ENCODE measurements around the gene ADAM19. TPM values are rescaled to one million over a fixed set of nuclear protein-coding genes. Genes with fewer than 3 reads are reported as not detected.
A peak's percentile ranks its signal among the peaks of the same experiment; 100 is the strongest.

ADAM19 gene, protein sequence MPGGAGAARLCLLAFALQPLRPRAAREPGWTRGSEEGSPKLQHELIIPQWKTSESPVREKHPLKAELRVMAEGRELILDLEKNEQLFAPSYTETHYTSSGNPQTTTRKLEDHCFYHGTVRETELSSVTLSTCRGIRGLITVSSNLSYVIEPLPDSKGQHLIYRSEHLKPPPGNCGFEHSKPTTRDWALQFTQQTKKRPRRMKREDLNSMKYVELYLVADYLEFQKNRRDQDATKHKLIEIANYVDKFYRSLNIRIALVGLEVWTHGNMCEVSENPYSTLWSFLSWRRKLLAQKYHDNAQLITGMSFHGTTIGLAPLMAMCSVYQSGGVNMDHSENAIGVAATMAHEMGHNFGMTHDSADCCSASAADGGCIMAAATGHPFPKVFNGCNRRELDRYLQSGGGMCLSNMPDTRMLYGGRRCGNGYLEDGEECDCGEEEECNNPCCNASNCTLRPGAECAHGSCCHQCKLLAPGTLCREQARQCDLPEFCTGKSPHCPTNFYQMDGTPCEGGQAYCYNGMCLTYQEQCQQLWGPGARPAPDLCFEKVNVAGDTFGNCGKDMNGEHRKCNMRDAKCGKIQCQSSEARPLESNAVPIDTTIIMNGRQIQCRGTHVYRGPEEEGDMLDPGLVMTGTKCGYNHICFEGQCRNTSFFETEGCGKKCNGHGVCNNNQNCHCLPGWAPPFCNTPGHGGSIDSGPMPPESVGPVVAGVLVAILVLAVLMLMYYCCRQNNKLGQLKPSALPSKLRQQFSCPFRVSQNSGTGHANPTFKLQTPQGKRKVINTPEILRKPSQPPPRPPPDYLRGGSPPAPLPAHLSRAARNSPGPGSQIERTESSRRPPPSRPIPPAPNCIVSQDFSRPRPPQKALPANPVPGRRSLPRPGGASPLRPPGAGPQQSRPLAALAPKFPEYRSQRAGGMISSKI
- total RNA-seq (ENCODE audit: unreplicated experiment) = 41.2 TPM
- long read RNA-seq, partial matches to known transcripts = 0 of 4 reads
- long read RNA-seq, other reads (novel, unspliced or antisense) = 3 of 4 reads

DNA sequence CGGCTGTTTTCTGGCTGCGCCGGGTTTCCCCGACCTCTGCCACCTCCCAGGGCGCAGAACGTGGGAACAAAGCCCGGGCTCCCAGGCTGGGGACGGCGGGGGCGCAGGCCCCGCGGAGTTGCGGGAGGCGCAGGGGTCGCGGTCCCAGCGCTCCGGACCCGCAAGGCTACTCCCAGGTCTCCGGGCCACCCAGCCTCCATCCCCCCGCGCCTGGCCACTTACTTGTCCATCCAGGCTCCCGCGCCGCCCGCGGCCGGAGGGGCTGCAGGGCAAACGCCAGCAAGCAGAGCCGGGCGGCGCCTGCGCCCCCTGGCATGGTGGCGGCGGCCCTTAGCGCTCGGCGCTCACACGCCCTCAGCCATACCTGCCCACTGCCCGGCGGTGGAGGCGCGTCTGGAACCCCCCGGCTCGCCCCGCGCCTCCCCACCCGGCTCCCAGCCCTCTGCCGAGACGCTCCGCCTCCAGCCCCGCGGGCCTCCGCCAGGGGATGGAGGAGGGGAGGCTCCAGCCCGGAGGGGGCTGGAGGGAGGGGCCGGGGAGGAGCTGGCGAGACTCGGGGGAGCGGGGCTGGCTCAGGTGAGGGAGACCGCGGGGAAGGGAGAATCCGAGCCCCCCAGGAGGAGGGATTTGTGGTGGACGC, at the start of gene ADAM19:
Gene ADAM19 (minus strand): TSS at position 395 of the 640 bp plus-strand sequence. CDS start 79 bp downstream, at position 316.
- TF ChIP-seq, protein P1, sequence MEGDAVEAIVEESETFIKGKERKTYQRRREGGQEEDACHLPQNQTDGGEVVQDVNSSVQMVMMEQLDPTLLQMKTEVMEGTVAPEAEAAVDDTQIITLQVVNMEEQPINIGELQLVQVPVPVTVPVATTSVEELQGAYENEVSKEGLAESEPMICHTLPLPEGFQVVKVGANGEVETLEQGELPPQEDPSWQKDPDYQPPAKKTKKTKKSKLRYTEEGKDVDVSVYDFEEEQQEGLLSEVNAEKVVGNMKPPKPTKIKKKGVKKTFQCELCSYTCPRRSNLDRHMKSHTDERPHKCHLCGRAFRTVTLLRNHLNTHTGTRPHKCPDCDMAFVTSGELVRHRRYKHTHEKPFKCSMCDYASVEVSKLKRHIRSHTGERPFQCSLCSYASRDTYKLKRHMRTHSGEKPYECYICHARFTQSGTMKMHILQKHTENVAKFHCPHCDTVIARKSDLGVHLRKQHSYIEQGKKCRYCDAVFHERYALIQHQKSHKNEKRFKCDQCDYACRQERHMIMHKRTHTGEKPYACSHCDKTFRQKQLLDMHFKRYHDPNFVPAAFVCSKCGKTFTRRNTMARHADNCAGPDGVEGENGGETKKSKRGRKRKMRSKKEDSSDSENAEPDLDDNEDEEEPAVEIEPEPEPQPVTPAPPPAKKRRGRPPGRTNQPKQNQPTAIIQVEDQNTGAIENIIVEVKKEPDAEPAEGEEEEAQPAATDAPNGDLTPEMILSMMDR (IDR thresholded peaks at IDR 0.05; ENCODE audit: partially characterized antibody, unreplicated experiment) = peak; percentile 33
- Mint-ChIP-seq H3K27ac (ENCODE audit: unreplicated experiment) (peak within 1 kb of the TSS; percentile 95), H3K36me3 (ENCODE audit: unreplicated experiment) (peaks cover 6% of the 10 kb centered on the region), H3K9me3 (ENCODE audit: unreplicated experiment) (peaks cover 9% of the 10 kb centered on the region), H3K4me3 (ENCODE audit: unreplicated experiment) (peak within 1 kb of the TSS; percentile 100), H3K27me3 (ENCODE audit: unreplicated experiment) (peaks cover 10% of the 10 kb centered on the region), H3K4me1 (ENCODE audit: low read depth, unreplicated experiment) (peaks cover 13% of the 10 kb centered on the region)
- peak; percentile 82 for DNase-seq

DNA sequence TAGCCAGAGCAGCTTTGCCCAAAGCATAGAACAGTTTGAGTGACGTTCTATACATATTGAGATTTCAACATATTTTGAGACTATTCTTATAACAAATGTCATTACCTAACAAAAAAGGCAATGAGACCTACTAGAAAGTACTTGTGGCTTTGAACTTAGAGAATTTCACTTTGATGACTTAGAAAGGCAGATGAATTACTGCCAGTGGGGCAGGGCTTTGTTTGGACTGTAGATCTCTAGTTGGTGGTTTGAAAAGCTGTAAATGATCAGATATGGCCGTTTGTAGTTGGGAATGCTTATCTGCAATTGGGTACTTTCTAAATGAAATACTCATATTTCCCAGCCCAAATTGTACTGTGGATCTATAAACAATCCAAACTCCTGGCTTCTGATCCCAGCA, 48.6 kb upstream of the ADAM19 start:
- no peak overlapping the region for H3K27ac Mint-ChIP-seq (ENCODE audit: unreplicated experiment)
- H3K27me3 Mint-ChIP-seq (ENCODE audit: unreplicated experiment) = peaks cover 2% of the 10 kb centered on the region
- TF ChIP-seq, protein P1 (IDR thresholded peaks at IDR 0.05; ENCODE audit: partially characterized antibody, unreplicated experiment) = no peak
- no peaks in the 10 kb centered on the region for H3K36me3 Mint-ChIP-seq (ENCODE audit: unreplicated experiment)
- H3K9me3 Mint-ChIP-seq (ENCODE audit: unreplicated experiment) = peaks cover 4% of the 10 kb centered on the region
- DNase-seq = no peak
- no peak overlapping the region for H3K4me3 Mint-ChIP-seq (ENCODE audit: unreplicated experiment)
- no peaks in the 10 kb centered on the region for H3K4me1 Mint-ChIP-seq (ENCODE audit: low read depth, unreplicated experiment)

DNA sequence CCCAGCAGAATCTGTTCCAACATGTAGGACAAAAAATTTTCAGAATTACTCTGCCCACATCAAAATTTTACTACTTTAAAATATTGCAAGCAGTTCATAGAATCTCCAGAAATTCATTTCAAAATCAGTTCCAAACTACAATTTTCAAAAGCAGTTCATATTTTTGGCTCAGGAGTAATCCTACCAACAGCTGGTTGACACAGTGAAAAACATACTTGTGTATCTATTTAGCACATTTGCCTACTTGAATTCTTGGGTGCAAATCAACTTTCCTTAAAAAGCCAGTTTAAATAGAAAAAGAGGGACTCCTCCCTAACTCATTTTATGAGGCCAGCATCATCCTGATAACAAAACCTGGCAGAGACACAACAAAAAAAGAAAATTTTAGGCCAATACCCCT, 45.2 kb upstream of the ADAM19 start:
- Mint-ChIP-seq H3K4me1 (ENCODE audit: low read depth, unreplicated experiment) (no peaks in the 10 kb centered on the region), H3K4me3 (ENCODE audit: unreplicated experiment) (no peak overlapping the region), H3K27me3 (ENCODE audit: unreplicated experiment) (peaks cover 4% of the 10 kb centered on the region), H3K9me3 (ENCODE audit: unreplicated experiment) (peaks cover 4% of the 10 kb centered on the region), H3K27ac (ENCODE audit: unreplicated experiment) (no peak overlapping the region), H3K36me3 (ENCODE audit: unreplicated experiment) (peaks cover 7% of the 10 kb centered on the region)
- DNase-seq = no peak
- TF ChIP-seq, protein P1 (IDR thresholded peaks at IDR 0.05; ENCODE audit: partially characterized antibody, unreplicated experiment) = no peak

DNA sequence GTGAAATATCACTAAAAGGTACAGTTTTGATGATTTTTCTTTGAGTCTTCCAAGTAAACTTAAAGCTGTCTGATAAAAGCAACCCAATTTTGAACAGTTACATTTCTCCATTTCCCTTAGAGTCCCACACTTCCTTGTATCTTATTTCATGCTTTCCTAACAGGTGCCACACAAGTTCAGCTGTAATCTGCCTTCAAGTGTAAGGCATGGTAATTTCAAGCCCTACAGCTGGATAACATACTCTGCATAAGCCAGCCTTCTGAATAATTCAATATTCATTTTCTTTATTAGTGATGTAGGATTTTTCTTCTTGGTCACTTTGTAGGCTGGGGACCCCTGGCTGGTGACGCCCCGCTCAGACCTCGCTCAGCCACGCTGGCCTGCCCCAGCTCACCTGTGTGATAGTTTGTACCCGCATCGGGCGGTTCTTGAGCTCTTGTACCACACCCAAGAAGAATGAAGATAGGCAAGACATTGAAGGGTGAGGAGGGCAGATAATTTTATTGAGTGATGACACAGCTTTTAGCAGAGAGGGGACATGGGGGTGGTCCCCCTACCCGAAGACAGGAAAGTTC, 42.7 kb upstream of the ADAM19 start:
- Mint-ChIP-seq H3K36me3 (ENCODE audit: unreplicated experiment) (peaks cover 7% of the 10 kb centered on the region), H3K27me3 (ENCODE audit: unreplicated experiment) (peaks cover 4% of the 10 kb centered on the region), H3K4me1 (ENCODE audit: low read depth, unreplicated experiment) (no peaks in the 10 kb centered on the region), H3K4me3 (ENCODE audit: unreplicated experiment) (no peak overlapping the region), H3K9me3 (ENCODE audit: unreplicated experiment) (peaks cover 4% of the 10 kb centered on the region), H3K27ac (ENCODE audit: unreplicated experiment) (no peak overlapping the region)
- TF ChIP-seq, protein P1 (IDR thresholded peaks at IDR 0.05; ENCODE audit: partially characterized antibody, unreplicated experiment) = no peak
- DNase-seq = no peak

All from glutamatergic neuron (in vitro differentiated cells).